ENCODE data around the gene MMP27.
"Not testable (repeated sequence)": the region's sequence is repeated elsewhere in the genome, so short reads cannot be mapped to it uniquely, and the experiment has no call there.

Gene MMP27

GRCh38 chr11:102705626-102706025 lies at the start of gene MMP27:
Gene MMP27, minus strand, starts transcription at chr11:102705769. Its CDS starts 55 bp downstream, at chr11:102705714.
- no peak within 1 kb of the TSS for H3K4me3 ChIP-seq (ENCODE audit: low read depth, low read length)

- H3K4me3 ChIP-seq (ENCODE audit: low read depth, low read length): no peak overlapping the region
These were observed 47.7 kb upstream of the MMP27 start for GRCh38 chr11:102753267-102753666.

GRCh38 chr11:102751673-102752072 lies 46.1 kb upstream of the MMP27 start:
- H3K4me3 ChIP-seq (ENCODE audit: low read depth, low read length): no peak overlapping the region

GRCh38 chr11:102749101-102749722 lies 43.6 kb upstream of the MMP27 start:
- no peak overlapping the region for H3K4me3 ChIP-seq (ENCODE audit: low read depth, low read length)

GRCh38 chr11:102746746-102747578 lies 41.4 kb upstream of the MMP27 start:
- H3K4me3 ChIP-seq (ENCODE audit: low read depth, low read length): peak overlapping the region; percentile 35

- H3K4me3 ChIP-seq (ENCODE audit: low read depth, low read length): no peak overlapping the region
These were observed 29.1 kb upstream of the MMP27 start for GRCh38 chr11:102734650-102735049.

- H3K4me3 ChIP-seq (ENCODE audit: low read depth, low read length): no peak overlapping the region
These were observed 27.8 kb upstream of the MMP27 start for GRCh38 chr11:102733232-102733875.

- not testable (repeated sequence) for H3K4me3 ChIP-seq (ENCODE audit: low read depth, low read length)
These were observed 25.4 kb upstream of the MMP27 start for GRCh38 chr11:102730944-102731343.

- H3K4me3 ChIP-seq (ENCODE audit: low read depth, low read length): no peak overlapping the region
These were observed 24.6 kb upstream of the MMP27 start for GRCh38 chr11:102729849-102730815.

- H3K4me3 ChIP-seq (ENCODE audit: low read depth, low read length): no peak overlapping the region
These were observed 22.3 kb upstream of the MMP27 start for GRCh38 chr11:102727890-102728289.

GRCh38 chr11:102724904-102725500 lies 19.4 kb upstream of the MMP27 start, which contains the start of gene MMP8:
Gene MMP8, minus strand, starts transcription at chr11:102724954. Its CDS starts 99 bp downstream, at chr11:102724855.
- H3K4me3 ChIP-seq (ENCODE audit: low read depth, low read length): no peak within 1 kb of the TSS

- no peak overlapping the region for H3K4me3 ChIP-seq (ENCODE audit: low read depth, low read length)
These were observed 17.3 kb upstream of the MMP27 start for GRCh38 chr11:102722821-102723220.

GRCh38 chr11:102719620-102720277 lies 14.2 kb upstream of the MMP27 start:
- no peak overlapping the region for H3K4me3 ChIP-seq (ENCODE audit: low read depth, low read length)

GRCh38 chr11:102717280-102717679 lies 11.7 kb upstream of the MMP27 start:
- no peak overlapping the region for H3K4me3 ChIP-seq (ENCODE audit: low read depth, low read length)

- no peak overlapping the region for H3K4me3 ChIP-seq (ENCODE audit: low read depth, low read length)
These were observed 11.0 kb upstream of the MMP27 start for GRCh38 chr11:102716527-102716926.

GRCh38 chr11:102712137-102712536 lies 6.6 kb upstream of the MMP27 start:
- no peak overlapping the region for H3K4me3 ChIP-seq (ENCODE audit: low read depth, low read length)

- H3K4me3 ChIP-seq (ENCODE audit: low read depth, low read length): no peak overlapping the region
These were observed 3.8 kb upstream of the MMP27 start for GRCh38 chr11:102709201-102709945.

GRCh38 chr11:102708654-102709053 lies 3.1 kb upstream of the MMP27 start:
- no peak overlapping the region for H3K4me3 ChIP-seq (ENCODE audit: low read depth, low read length)

- no peak overlapping the region for H3K4me3 ChIP-seq (ENCODE audit: low read depth, low read length)
These were observed 728 bp downstream of the MMP27 start for GRCh38 chr11:102704841-102705240.

Measured in iPS-11a (cell line).